K562 (cell line): ENCODE measurements around the gene SPANXB1. TPM values are rescaled to one million over a fixed set of nuclear protein-coding genes. Genes with fewer than 3 reads are reported as not detected.

Experiments used
- ATAC-seq: fragments of 200-7000 bp; cut with Tn5 transposase; 3 replicates; pipeline ENCODE4 v1.9.1; 2020; ENCODE audit warnings: moderate library complexity
- BruUV-seq: library from RNA; stranded (reverse); fragments of 400-500 nt; replicated peaks from 2 replicates; lab custom pipeline; 2021; lab: Mats Ljungman, UMichigan
- CTCF ChIA-PET: fragments of 300-600 bp; formaldehyde crosslinking; extraction: SDS; loops from one replicate; lab custom pipeline; 2021; ENCODE audit warnings: low intra/inter-chr PET ratio; lab: Yijun Ruan, JAX
- POLR2A ChIA-PET: fragments of 300-600, 350-650 bp; sonication (Branson Sonifier 250); formaldehyde crosslinking; extraction: SDS; loops from one replicate; lab custom pipeline; 2021; ENCODE audit warnings: antibody characterized with exemption, inconsistent platforms; lab: Yijun Ruan, JAX
- DNase-seq, 4 experiments: peaks; one replicate each; pipeline versions ENCODE4 v3.0.0 to v3.0.0-alpha.2; 2011 to 2018; ENCODE audit warnings: low spot score in 3 of 4, mixed read lengths in 3 of 4; ENCODE audit errors: extremely low read depth in 1 of 4
- FAIRE-seq: peaks from 2 replicates; lab custom pipeline; 2011; peaks lifted over from hg19 to GRCh38; lab: Jason Lieb, UNC
- H2AFZ ChIP-seq: 2 replicates; pipeline ENCODE4 v1.6.0; 2011; ENCODE audit warnings: low read depth, low read length, control low read depth, inconsistent platforms
- H3K27ac ChIP-seq: fragments of 200-600 bp; 3 replicates; pipeline ENCODE4 v1.8.0; 2011; ENCODE audit warnings: low read depth, mild to moderate bottlenecking, control low read depth, inconsistent platforms, low read length, moderate library complexity, mixed read lengths; ENCODE audit errors: extremely low read depth
- H3K27me3 ChIP-seq, 2 experiments: fragments of 300-600 bp in 1 of 2; 2 replicates in 1 of 2; 3 replicates in 1 of 2; pipeline versions ENCODE4 v1.6.0 to v1.8.0; 2011; ENCODE audit warnings: inconsistent platforms in 2 of 2, low read length in 2 of 2, mild to moderate bottlenecking in 1 of 2, mixed read lengths in 1 of 2, moderate library complexity in 1 of 2; ENCODE audit not compliant: control insufficient read depth in 2 of 2, insufficient read depth in 2 of 2
- H3K36me3 ChIP-seq: fragments of 300-600 bp; 3 replicates; pipeline ENCODE4 v1.8.0; 2011; ENCODE audit warnings: mild to moderate bottlenecking, low read length, inconsistent platforms; ENCODE audit not compliant: control insufficient read depth, insufficient read depth
- H3K4me1 ChIP-seq, 2 experiments: fragments of 200-600 bp in 1 of 2; replicated peaks in 1 of 2; 2 replicates in 1 of 2; 3 replicates in 1 of 2; pipeline versions ENCODE4 v1.5.1 to v1.8.0; 2011; ENCODE audit warnings: inconsistent platforms in 2 of 2, low read length in 2 of 2, mild to moderate bottlenecking in 1 of 2, mixed read lengths in 1 of 2, moderate library complexity in 1 of 2; ENCODE audit not compliant: control insufficient read depth in 2 of 2, insufficient read depth in 2 of 2
- H3K4me2 ChIP-seq: 2 replicates; pipeline ENCODE4 v1.6.1; 2011; ENCODE audit warnings: low read length, control low read depth, inconsistent platforms, mixed read lengths; ENCODE audit not compliant: insufficient read depth
- H3K4me3 ChIP-seq: fragments of 200-600 bp; sonication (generic), shearing (Covaris generic); 2 replicates; pipeline ENCODE4 v1.5.1; 2016; ENCODE audit warnings: control low read depth, inconsistent platforms
- H3K79me2 ChIP-seq: fragments of 200-600 bp; 3 replicates; pipeline ENCODE4 v1.8.0; 2011; ENCODE audit warnings: low read length, inconsistent platforms; ENCODE audit not compliant: control insufficient read depth, insufficient read depth
- H3K9ac ChIP-seq, 2 experiments: 2 replicates each; pipeline versions ENCODE4 v1.6.0 to v1.6.1; 2011; ENCODE audit warnings: low read depth in 2 of 2, low read length in 2 of 2, control low read depth in 1 of 2, inconsistent platforms in 1 of 2, mild to moderate bottlenecking in 1 of 2, mixed read lengths in 1 of 2; ENCODE audit not compliant: insufficient read depth in 1 of 2
- H3K9me1 ChIP-seq: one replicate; pipeline ENCODE4 v1.6.0; 2011; ENCODE audit warnings: inconsistent platforms, mild to moderate bottlenecking, low read length, moderate library complexity; ENCODE audit not compliant: control insufficient read depth, insufficient read depth
- H3K9me3 ChIP-seq: replicated peaks from 2 replicates; pipeline ENCODE4 v1.5.1; 2011; ENCODE audit warnings: low read depth, low read length, inconsistent platforms; ENCODE audit not compliant: control insufficient read depth, insufficient read depth
- H4K20me1 ChIP-seq: replicated peaks from 2 replicates; pipeline ENCODE4 v1.6.1; 2011; ENCODE audit warnings: low read length, inconsistent platforms, mixed read lengths; ENCODE audit not compliant: control insufficient read depth, insufficient read depth
- BRD9 ChIP-seq: fragments of 450-650 bp; IDR thresholded peaks from 2 replicates; pipeline ENCODE4 v1.6.1; 2018; ENCODE audit warnings: low read depth; ENCODE audit not compliant: partially characterized antibody
- CHD4 ChIP-seq: fragments of 200-600 bp; sonication (generic); IDR thresholded peaks from 3 replicates; pipeline ENCODE4 v1.6.1; 2012; ENCODE audit warnings: low read depth, mild to moderate bottlenecking, mixed read lengths, low read length, inconsistent platforms; ENCODE audit not compliant: insufficient read depth, insufficient replicate concordance, poor library complexity, severe bottlenecking
- DDX20 ChIP-seq: fragments of 450-650 bp; IDR thresholded peaks from 2 replicates; pipeline ENCODE4 v1.6.1; 2016; ENCODE audit warnings: missing genetic modification characterization, low read depth, mild to moderate bottlenecking, missing compliant biosample characterization, moderate library complexity
- EP400 ChIP-seq: fragments of 450-650 bp; IDR thresholded peaks from 2 replicates; pipeline ENCODE4 v1.6.1; 2017; ENCODE audit warnings: antibody characterized with exemption, mild to moderate bottlenecking, moderate library complexity
- GTF2E2 ChIP-seq: fragments of 200-800 bp; sonication (Bioruptor generic); IDR thresholded peaks from 2 replicates; pipeline ENCODE4 v1.6.1; 2016; ENCODE audit warnings: missing genetic modification characterization, missing compliant biosample characterization
- HLTF ChIP-seq: fragments of 450-650 bp; IDR thresholded peaks from 2 replicates; pipeline ENCODE4 v1.6.1; 2016
- HOXB6 ChIP-seq: fragments of 250-450 bp; sonication (Bioruptor Pico); IDR thresholded peaks from 2 replicates; pipeline ENCODE4 v1.5.1; 2022; ENCODE audit warnings: mild to moderate bottlenecking, borderline replicate concordance
- JUNB ChIP-seq: fragments of 450-650 bp; formaldehyde crosslinking; conservative IDR thresholded peaks from 2 replicates; pipeline ENCODE4 v1.4.0; 2020; ENCODE audit warnings: mild to moderate bottlenecking
- POU5F1 ChIP-seq: fragments of 150-350 bp; IDR thresholded peaks from 2 replicates; pipeline ENCODE4 v1.6.1; 2014; ENCODE audit warnings: borderline replicate concordance, low read length, low read depth, mild to moderate bottlenecking; ENCODE audit not compliant: partially characterized antibody
- SP1 ChIP-seq: sonication (generic); formaldehyde crosslinking; IDR thresholded peaks from 2 replicates; pipeline ENCODE4 v1.8.1; 2022; ENCODE audit warnings: mild to moderate bottlenecking, missing genetic modification reagents
- TCF15 ChIP-seq: fragments of 250-450 bp; sonication (Bioruptor Pico); IDR thresholded peaks from 2 replicates; pipeline ENCODE4 v1.8.0; 2022; ENCODE audit warnings: moderate library complexity, mild to moderate bottlenecking, inconsistent platforms
- TEAD1 ChIP-seq, 2 experiments: fragments of 450-650 bp in 1 of 2; sonication (generic) in 1 of 2; formaldehyde crosslinking; IDR thresholded peaks; 2 replicates each; pipeline versions ENCODE4 v1.4.0 to v1.8.0; 2020 to 2022; ENCODE audit warnings: mild to moderate bottlenecking in 2 of 2, missing genetic modification reagents in 1 of 2
- ZNF133 ChIP-seq: fragments of 250-450 bp; sonication (Bioruptor Pico); IDR thresholded peaks from 2 replicates; pipeline ENCODE4 v1.4.0; 2020; ENCODE audit warnings: mild to moderate bottlenecking
- ZNF253 ChIP-seq: fragments of 250-450 bp; sonication (Bioruptor Pico); conservative IDR thresholded peaks from 2 replicates; pipeline ENCODE4 v1.6.1; 2021; ENCODE audit warnings: mild to moderate bottlenecking
- WGBS: fragments of 100-300 bp; shearing (Covaris generic); methylation state at CpG from one replicate; pipeline ENCODE4 v1.1.6; 2016; ENCODE audit warnings: low coverage, mixed read lengths; ENCODE audit not compliant: insufficient coverage; ENCODE audit errors: missing lambda C conversion rate; 5-methylcytosine and 5-hydroxymethylcytosine counted together
- in situ Hi-C: fragments of 300-500 bp; cut with MboI; formaldehyde crosslinking; loops from 4 replicates; pipeline ENCODE4 v1.15.0; 2018; ENCODE audit warnings: inconsistent platforms, mixed read lengths
- intact Hi-C: fragments of 100-400 bp; cut with micrococcal nuclease; formaldehyde crosslinking; loops from 2 replicates; pipeline ENCODE4 v1.14.2; 2022
- polyA plus RNA-seq, 8 experiments: library from polyadenylated mRNA; depleted of rRNA in 4 of 8; stranded (reverse) in 5 of 8; unstranded in 3 of 8; fragments of >200 nt; fragmentation: Nextera tagmentation in 2 of 8; fragmentation: Illumina TruSeq in 1 of 8; extraction: Ambion mirVana in 2 of 8; extraction: Trizol in 1 of 8; gene quantifications; 2 replicates each; pipeline versions ENCODE4 v1.2.1 to v1.2.3, GENCODE V29; 2011 to 2014; ENCODE audit warnings: inconsistent platforms in 1 of 8, missing spikeins in 1 of 8
- total RNA-seq, 7 experiments: library from RNA; depleted of rRNA in 6 of 7; stranded (reverse); fragments of >200 nt in 6 of 7; fragmentation: Illumina TruSeq in 2 of 7; extraction: Trizol in 2 of 7; gene quantifications; 2 replicates each; pipeline versions ENCODE4 v1.2.1 to v1.2.3, GENCODE V29; 2011 to 2021; ENCODE audit warnings: low replicate concordance in 1 of 7
- TF ChIP-seq, protein P1 (sequence below): conservative IDR thresholded peaks from 2 replicates; pipeline ENCODE4 v1.6.1; 2011; ENCODE audit warnings: low read depth, mild to moderate bottlenecking, low read length; ENCODE audit not compliant: control insufficient read depth

Gene SPANXB1
- total and polyA plus RNA-seq, 9 of the 15 experiments (the other 6 are each of a cell fraction or from before 2014, with no cell fraction given): 0.70 to 1.1 (median 0.84) TPM; not detected in 5

GRCh38 chrX:140983730-140984129, 18.7 kb upstream of the SPANXB1 start:
- 0% methylated on average over 1 of the region's 1 CpG for WGBS
- Histone ChIP-seq H2AFZ (no peak overlapping the region), H3K27me3 (no peaks in the 10 kb centered on the region), H3K9ac (no peak overlapping the region), H3K36me3 (no peaks in the 10 kb centered on the region), H3K79me2 (no peaks in the 10 kb centered on the region), H3K9me3 (no peaks in the 10 kb centered on the region), H4K20me1 (no peaks in the 10 kb centered on the region), H3K27ac (no peak overlapping the region), H3K4me3 (no peak overlapping the region), H3K4me1 (no peaks in the 10 kb centered on the region), H3K9me1 (no peaks in the 10 kb centered on the region), H3K4me2 (no peak overlapping the region)
- CTCF ChIA-PET: no interaction called here
- in situ Hi-C loops: no loop called here
- ATAC-seq (no peak), FAIRE-seq (no peak), DNase-seq (no peak)
- BruUV-seq: no TSS peak
- intact Hi-C loops: no loop called here
- POLR2A ChIA-PET: no interaction called here
- TF ChIP-seq HOXB6 (CRISPR knock-in tag) (no peak), GTF2E2 (tag) (no peak), DDX20 (tag) (no peak), EP400 (no peak), POU5F1 (no peak), TCF15 (CRISPR knock-in tag) (no peak), SP1 (CRISPR knock-in tag) (no peak), BRD9 (no peak), JUNB (CRISPR knock-in tag) (no peak), ZNF133 (CRISPR knock-in tag) (no peak), HLTF (no peak), TEAD1 (CRISPR knock-in tag; IDR thresholded peaks at IDR 0.05) (no peak), CHD4 (no peak), ZNF253 (no peak)
- TF ChIP-seq, protein P1, sequence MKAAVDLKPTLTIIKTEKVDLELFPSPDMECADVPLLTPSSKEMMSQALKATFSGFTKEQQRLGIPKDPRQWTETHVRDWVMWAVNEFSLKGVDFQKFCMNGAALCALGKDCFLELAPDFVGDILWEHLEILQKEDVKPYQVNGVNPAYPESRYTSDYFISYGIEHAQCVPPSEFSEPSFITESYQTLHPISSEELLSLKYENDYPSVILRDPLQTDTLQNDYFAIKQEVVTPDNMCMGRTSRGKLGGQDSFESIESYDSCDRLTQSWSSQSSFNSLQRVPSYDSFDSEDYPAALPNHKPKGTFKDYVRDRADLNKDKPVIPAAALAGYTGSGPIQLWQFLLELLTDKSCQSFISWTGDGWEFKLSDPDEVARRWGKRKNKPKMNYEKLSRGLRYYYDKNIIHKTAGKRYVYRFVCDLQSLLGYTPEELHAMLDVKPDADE: no peak
